ENCODE data around the gene CCDC116.
A peak's percentile ranks its signal among the peaks of the same experiment; 100 is the strongest.

Gene CCDC116

GRCh38 chr22:21622919-21623647 lies 9.5 kb upstream of the CCDC116 start:
- no peak overlapping the region for H3K4me3 ChIP-seq (replicated peaks in 1 of 2; ENCODE audit: low read depth in 2 of 2, low read length in 2 of 2)
- no peak for TF ChIP-seq CTCF (IDR thresholded peaks at IDR 0.05; ENCODE audit: low read depth, low read length)
- no peak for DNase-seq (ENCODE audit: low read depth in 2 of 2)

- no peak for TF ChIP-seq CTCF (IDR thresholded peaks at IDR 0.05; ENCODE audit: low read depth, low read length)
- no peak overlapping the region for H3K4me3 ChIP-seq (replicated peaks in 1 of 2; ENCODE audit: low read depth in 2 of 2, low read length in 2 of 2)
- no peak for DNase-seq (ENCODE audit: low read depth in 2 of 2)
Measured at GRCh38 chr22:21623648-21623970, 9.0 kb upstream of the CCDC116 start.

- TF ChIP-seq CTCF (IDR thresholded peaks at IDR 0.05; ENCODE audit: low read depth, low read length) = peak; percentile 48
- no peak overlapping the region for H3K4me3 ChIP-seq (replicated peaks in 1 of 2; ENCODE audit: low read depth in 2 of 2, low read length in 2 of 2)
- DNase-seq (ENCODE audit: low read depth in 2 of 2) = peak; percentile 26 to 31
Measured at GRCh38 chr22:21624120-21624879, 8.3 kb upstream of the CCDC116 start.

- no peak for TF ChIP-seq CTCF (IDR thresholded peaks at IDR 0.05; ENCODE audit: low read depth, low read length)
- H3K4me3 ChIP-seq (replicated peaks in 1 of 2; ENCODE audit: low read depth in 2 of 2, low read length in 2 of 2) = no peak overlapping the region
- DNase-seq (ENCODE audit: low read depth in 2 of 2) = no peak
Measured at GRCh38 chr22:21624880-21625791, 7.4 kb upstream of the CCDC116 start.

- H3K4me3 ChIP-seq (replicated peaks in 1 of 2; ENCODE audit: low read depth in 2 of 2, low read length in 2 of 2) = no peak overlapping the region
- DNase-seq (ENCODE audit: low read depth in 2 of 2) = no peak
- TF ChIP-seq CTCF (IDR thresholded peaks at IDR 0.05; ENCODE audit: low read depth, low read length) = no peak
Measured at GRCh38 chr22:21626073-21626734, 6.4 kb upstream of the CCDC116 start.

GRCh38 chr22:21626735-21627469 lies 5.7 kb upstream of the CCDC116 start:
- TF ChIP-seq CTCF (IDR thresholded peaks at IDR 0.05; ENCODE audit: low read depth, low read length) = no peak
- no peak for DNase-seq (ENCODE audit: low read depth in 2 of 2)
- H3K4me3 ChIP-seq (replicated peaks in 1 of 2; ENCODE audit: low read depth in 2 of 2, low read length in 2 of 2) = no peak overlapping the region
